HG02943 (cell line): ENCODE data around the gene HDAC11.

Source experiments
- ATAC-seq: cut with Tn5 transposase; IDR thresholded peaks from one replicate; pipeline ENCODE4 v1.9.1; 2021; ENCODE audit warnings: mild to moderate bottlenecking, low read depth, moderate library complexity; ENCODE audit not compliant: unreplicated experiment

The HDAC11 gene

GRCh38 chr3:13537244-13537908 is 57.3 kb downstream of the HDAC11 start:
- ATAC-seq: no peak

GRCh38 chr3:13537909-13538296 is 57.8 kb downstream of the HDAC11 start:
- ATAC-seq: no peak

GRCh38 chr3:13538520-13539291 is 58.6 kb downstream of the HDAC11 start:
- no peak for ATAC-seq

GRCh38 chr3:13539292-13539638 is 59.2 kb downstream of the HDAC11 start:
- no peak for ATAC-seq

GRCh38 chr3:13539671-13540070 is 59.6 kb downstream of the HDAC11 start:
- ATAC-seq: no peak

GRCh38 chr3:13540297-13540995 is 60.3 kb downstream of the HDAC11 start:
- no peak for ATAC-seq

GRCh38 chr3:13541691-13542090 is 61.6 kb downstream of the HDAC11 start:
- no peak for ATAC-seq

GRCh38 chr3:13542142-13542541 is 62.0 kb downstream of the HDAC11 start:
- ATAC-seq: no peak

GRCh38 chr3:13543253-13543652 is 63.1 kb downstream of the HDAC11 start:
- no peak for ATAC-seq

GRCh38 chr3:13544293-13544831 is 64.3 kb downstream of the HDAC11 start:
- no peak for ATAC-seq

- ATAC-seq: no peak
Observed at GRCh38 chr3:13544951-13545651, 65.0 kb downstream of the HDAC11 start.

GRCh38 chr3:13545952-13546454 is 65.9 kb downstream of the HDAC11 start:
- ATAC-seq: no peak

GRCh38 chr3:13546667-13547171 is 66.6 kb downstream of the HDAC11 start:
- no peak for ATAC-seq

- no peak for ATAC-seq
Observed at GRCh38 chr3:13547591-13548371, 67.7 kb downstream of the HDAC11 start.

GRCh38 chr3:13548696-13549622 is 68.9 kb downstream of the HDAC11 start, which contains the start of gene FBLN2:
Gene FBLN2, plus strand, starts transcription at chr3:13549125. Its CDS starts 21,231 bp downstream, at chr3:13570356.
- no peak for ATAC-seq

GRCh38 chr3:13549623-13550422 is 69.7 kb downstream of the HDAC11 start:
- no peak for ATAC-seq

GRCh38 chr3:13550423-13550690 is 70.3 kb downstream of the HDAC11 start:
- ATAC-seq: no peak
